OCI-M1 (cell line): ENCODE results near the gene DNPEP.
"Not testable (repeated sequence)": the region's sequence is repeated elsewhere in the genome, so short reads cannot be mapped to it uniquely, and the experiment has no call there.

Source experiments
- DNase-seq: peaks from one replicate; lab custom pipeline; 2025; lab: John Stamatoyannopoulos, UW

The DNPEP gene

DNA sequence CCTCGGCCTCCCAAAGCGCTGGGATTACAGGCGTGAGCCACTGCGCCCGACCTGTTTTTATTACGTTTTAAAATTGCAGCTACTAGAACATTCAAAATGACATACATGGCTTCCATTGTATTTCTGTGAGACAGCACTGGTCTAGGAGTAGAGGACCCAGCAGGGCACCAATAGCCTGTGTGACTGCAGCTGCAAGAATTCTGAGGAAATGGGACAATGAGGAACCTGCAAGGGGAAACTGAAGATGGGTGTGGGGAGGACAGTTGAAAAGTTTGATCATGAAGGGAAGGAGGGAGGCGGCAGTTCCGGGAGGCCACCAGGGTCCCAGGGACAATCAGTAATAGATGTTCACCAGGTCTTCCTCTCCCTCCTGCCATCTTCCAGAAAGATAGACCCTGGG is 13.9 kb upstream of the DNPEP start:
- no peak for DNase-seq

DNA sequence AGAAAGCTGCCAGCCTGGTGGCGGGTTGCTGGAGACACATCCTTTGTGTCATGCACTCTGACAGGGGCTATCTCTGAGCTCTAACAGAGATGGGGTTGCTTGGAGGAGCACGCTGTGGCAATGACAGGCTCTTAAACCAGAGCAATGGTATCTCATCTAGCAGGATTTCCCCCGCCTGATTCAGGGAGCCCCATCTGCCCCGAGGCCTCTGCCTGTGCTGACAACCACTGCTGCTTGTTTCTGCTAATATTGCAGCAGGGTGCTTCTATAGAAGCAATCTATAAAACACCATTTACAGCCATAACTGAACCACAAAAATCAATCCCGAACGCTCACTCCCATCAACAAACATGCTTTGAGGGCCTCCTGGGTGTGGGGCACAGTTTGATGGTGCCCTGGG is 12.8 kb upstream of the DNPEP start:
- no peak for DNase-seq

DNA sequence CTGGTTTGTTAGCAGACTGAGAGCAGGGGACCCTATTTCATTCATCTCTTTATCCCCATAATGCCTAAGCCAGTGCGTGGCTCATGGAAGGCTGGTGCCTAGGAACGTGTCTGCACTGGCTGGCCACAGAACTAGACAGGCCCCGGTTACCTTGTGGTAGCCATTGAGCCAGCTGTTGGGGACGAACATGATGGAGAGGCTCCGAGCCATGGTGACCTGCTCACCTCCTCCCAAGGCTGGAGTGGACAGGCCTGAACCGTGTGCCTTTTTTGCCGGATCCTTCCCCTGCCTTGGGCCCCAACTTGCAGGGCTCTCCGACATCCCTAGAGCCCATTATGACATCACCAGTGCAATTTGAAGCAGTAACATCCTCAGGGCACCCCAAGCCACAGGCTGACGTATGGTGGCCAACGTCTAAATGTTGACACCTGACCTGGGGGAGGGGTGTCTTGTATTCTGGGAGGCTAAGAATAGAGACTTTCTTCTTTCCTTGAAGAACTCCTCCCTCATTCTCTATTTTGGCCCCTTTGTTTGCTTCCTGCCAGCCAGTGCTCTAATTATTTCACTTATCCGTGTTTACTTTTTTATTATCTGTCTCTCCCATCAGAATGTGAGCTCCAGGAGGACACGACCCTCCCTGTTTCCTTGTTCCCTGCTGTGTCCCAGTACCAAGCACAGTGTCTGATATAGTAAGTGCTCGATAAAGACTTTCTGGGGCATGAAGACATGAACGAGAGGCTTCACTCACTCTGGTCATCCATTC is 12.2 kb upstream of the DNPEP start:
- no peak for DNase-seq

DNA sequence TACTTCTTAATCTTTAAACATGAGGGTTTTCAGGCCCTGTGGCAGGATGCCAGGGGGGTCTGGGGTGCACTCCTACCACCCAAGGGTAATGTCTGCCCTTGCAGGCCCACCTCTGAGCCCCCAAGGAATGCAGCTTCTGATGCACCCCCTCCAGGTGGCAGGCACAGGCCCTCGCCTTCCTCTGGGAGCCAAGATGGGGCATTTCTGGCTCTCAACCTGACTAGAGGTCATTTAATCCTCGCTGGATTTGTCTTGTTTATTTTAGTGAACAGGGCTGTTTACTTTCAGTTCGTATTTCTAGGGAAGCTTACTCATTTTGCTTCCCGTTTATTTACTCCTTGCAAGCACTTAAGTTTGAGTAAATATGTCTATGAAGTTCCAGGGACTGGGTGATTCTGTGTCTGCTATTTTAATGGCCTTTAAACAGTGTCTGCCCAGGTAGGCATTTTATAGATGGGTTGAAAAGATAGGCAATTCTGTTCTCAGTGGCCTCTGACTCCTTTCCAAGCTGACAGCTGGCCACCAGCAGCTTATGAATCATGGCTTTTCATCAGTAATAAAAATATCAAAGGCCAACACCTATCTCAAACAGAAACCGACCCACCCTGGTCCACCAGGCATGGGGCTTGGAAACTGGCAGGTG is 11.1 kb upstream of the DNPEP start:
- DNase-seq, result no peak

DNA sequence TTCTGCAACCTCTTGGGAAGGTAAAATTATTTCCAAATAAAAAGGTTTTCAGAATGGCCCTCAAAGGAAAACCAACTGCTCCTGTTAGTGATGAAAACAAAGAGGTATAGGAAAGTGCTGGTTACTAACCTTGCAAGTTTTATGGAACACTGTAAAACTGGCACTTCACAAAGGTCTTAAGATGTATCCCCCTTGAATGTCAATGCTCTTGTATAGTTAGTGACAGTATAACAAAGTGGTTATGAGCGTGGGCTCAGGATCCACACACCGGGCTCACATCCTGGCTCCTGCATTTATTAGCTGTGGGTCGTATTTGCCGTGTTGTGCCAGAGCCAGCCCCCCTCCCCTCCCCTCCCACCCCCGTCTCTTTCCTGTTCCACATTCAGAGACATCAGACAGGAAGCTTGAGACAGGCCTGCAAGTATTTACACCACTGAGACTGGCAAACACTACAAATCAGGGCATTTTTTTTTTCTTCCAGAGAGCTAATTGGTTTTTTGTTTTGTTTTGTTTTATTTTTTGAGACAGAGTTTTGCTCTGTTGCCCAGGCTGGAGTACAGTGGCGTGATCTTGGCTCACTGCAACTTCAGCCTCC is 9.2 kb upstream of the DNPEP start:
- no peak for DNase-seq

DNA sequence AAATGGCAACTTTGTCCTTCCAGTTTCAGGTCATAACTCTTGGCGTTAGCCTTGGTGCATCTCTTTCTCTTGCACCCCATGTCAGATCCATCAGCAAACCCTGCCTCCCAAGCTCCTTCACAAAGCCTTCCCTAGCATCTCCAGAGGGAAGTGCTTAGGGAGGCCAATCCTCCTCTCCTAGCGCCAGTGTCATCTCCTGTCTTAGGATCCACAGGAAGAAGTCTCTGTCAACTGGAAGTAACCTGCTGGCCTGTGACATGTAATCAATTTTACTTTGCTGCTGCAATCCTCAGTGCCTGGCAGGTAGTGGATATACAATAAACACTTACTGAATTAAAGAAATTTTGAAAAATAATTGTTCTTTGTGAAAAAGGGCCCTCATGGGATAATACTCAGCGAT is 7.9 kb upstream of the DNPEP start:
- DNase-seq, result no peak

DNA sequence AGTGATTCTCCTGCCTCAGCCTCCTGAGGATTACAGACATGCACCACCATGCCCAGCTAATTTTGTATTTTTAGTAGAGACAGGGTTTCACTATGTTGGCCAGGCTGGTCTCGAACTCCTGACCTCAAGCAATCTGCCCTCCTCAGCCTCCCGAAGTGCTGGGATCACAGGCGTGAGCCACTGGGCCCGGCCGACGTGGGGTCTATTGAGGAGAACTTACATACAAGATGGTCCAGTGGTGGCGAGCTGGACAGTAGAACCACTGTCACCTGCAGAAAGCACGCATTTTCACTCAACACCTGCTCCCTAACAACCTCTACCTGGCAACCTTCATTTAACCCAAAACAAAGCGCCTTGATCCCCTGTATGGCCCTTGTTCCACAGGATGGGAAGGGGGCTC is 7.3 kb upstream of the DNPEP start:
- not testable (repeated sequence) for DNase-seq

DNA sequence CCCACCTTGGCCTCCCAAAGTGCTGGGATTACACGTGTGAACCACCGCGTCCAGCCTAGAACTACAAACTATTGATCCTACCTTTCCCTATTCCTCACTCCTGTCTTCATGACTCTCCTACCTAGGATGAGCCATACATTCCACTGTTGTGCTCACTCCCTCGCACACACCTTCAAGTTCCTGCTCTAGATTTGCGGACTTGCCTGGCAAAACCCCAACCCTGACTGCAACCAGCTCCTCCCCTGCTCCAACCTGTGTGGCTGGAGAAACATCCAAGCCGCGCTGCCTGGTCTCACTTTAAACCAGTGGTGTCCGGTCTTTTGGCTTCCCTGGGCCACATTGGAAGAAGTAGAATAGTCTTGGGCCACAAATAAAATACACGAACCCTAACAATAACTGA is 5.0 kb upstream of the DNPEP start:
- DNase-seq, result no peak

DNA sequence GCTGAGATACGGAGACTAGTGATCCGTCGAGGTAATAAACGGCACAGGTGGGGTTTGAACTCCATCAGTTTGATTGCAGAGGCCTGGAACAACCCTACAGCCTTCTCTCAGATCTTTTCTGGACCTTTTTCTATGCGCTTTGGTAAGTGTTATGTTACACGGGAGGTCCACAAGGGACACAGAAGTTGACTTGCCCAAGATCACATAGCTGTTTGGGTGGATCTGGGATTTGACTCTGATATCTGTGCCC is 1.1 kb upstream of the DNPEP start:
- DNase-seq, result no peak

DNA sequence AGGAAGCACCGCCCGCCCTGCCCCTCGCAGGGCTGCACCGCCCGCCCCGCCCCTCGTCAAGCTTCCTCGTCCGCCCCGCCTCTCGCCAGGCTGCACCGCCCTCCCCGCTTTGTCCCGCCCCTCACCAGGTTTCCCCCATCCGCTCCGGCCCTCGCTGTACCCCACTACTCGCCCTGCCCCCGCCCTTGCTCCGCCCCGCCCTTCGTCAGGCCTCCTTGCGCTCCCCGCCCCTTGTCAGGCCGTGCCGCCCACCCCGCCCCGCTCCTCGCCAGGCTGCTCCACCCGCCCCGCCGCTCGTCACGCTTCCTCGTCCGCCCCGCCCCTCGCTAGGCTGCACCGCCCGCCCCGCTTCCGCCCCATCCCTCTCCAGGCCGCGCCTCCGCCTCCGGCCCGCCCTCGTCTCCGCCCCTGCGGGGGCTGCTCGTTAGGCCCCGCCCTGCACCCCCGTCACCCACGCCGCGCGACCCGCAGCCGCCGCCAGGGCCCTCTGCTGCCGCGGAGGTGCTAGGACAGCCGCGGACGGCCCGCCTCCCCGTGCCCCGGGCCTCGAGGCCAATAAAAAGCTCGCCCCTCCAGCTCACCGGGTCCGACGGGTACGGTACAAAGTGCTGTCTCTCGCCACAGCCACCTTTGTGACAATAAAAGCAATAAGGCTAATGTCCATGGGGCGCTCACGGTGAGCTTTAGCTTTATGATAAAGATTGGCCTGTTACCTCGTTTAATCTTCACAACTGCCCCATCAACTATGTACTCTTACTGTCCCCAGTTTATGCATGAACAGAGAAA is 602 bp upstream of the DNPEP start:
- DNase-seq, result peak; percentile 97

DNA sequence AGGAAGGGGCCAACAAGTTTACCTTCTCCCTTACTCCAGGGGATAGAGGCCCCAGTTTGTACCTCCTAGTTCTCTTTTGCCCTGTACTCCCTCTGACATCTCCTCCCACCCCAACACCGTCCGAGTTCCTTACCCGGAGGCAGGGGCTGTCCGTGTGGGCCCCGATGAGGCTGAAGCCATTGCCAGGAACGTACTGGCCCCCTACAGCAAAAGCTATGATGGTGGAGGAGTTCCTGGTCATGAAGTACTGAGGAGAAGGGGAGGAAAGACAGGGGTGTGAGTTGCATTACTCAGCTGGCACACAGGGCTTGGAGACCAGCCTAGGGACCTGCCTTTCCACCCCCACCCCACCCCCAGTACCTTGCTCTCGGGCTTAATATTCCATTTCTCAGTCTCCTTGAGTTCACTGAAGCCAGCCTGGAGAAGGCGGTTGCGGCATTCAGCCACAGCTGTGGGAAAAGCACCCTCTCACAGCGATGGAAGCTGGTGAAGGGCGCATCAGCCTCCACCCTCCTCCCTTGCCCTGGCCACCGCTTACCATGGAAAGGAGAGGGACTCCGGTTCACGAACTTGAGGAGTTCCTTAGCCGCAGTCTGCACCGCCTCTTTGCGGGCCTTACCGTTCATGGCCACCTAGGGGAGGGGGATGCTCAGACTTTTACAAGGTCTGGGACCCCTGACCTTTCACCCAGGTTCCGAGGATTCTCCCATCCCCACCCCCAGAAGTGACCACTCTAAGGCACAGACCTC is 1.0 kb downstream of the DNPEP start:
- DNase-seq, result no peak

DNA sequence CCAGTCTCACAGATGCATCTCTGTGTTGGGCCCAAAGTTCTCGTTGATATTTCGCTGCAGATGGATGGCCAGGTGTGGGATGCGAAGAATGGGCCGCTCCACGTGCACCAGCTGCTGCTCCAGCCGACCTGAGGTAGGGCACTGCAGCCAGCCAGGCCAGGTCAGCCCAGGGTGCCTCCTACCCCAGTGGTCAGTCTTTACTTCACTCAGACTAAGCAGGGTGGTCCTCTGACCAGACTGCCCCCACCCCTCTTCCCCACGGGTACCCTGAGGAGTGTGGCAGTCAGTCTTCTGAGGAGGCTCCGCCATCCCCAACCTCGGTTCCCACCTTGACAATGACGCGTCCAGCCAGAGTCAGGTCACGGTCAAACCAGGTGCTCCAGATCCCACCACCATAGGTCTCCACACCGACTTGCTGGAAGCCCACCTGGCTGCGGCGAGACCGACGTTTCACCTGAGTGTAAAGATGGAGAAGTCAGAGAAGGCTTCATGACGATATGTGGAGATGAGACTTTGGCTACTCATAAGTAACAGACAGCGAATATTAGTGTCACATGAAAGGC is 1.7 kb downstream of the DNPEP start:
- no peak for DNase-seq

DNA sequence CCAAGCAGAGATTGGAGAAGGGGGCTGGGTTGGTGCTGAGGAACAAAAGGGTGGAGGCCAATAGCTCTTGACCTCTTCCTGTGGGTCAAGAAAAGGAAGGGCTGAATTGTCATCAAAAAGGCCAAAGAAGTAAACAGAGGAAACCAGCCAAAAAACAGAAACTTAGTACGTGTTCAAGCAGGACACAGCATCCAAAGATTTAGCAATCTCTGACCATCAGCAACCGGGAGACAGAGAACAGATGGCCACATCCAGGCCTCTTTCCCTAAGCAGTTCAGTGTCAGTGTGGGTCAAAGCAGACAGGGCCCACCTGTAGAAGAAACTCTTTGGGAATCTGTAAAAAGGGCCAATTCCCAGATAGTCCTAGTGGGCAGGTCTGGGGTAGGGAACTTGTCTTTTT is 2.9 kb downstream of the DNPEP start:
- DNase-seq, result no peak

DNA sequence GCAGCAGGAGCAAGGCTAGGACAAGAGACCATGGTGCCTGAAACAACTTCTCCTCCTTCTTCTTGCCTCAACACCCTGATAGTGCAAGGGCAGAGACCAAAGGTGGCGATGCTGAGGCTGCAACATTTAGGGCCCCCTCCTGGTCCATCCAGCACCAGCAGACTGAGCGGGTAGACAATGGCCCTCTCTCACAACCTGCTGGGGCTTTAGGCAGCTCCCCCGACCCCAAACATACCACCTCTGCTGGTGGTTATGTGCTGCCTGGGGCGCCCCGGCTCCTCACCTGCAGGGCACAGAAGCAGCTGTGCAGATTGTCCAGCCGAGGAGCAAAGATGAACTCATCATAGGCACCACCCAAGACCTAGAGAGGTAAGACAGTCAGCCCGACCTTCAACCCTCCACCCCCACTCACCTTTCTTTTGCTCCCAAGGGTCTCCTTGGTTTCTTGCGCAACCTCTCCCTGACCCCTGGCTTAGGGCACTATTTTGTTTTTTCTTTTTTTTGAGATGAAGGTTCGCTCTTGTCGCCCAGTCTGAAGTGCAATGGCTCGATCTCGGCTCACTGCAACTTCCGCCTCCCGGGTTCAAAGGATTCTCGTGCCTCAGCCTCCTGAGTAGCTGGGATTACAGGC is 3.5 kb downstream of the DNPEP start:
- DNase-seq, result no peak

DNA sequence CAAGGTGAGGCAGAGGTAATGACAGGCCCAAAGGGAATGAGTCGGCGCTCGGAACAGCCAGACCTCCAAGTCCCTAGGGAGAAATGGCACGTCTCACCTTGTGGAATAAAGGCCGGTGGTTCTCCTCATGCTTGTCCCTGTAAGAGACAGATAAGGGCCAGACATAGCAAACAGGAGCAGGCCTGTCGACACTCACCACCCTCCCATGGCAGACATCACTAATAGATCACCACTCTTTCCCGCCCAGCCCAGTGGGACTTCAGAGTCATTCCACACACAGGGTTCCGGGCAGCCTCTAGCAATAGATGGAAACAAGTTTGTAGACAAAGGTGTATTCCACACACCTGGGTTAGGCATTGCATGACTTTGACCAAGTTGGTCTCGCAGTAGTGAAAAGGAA is 6.3 kb downstream of the DNPEP start:
- no peak for DNase-seq

DNA sequence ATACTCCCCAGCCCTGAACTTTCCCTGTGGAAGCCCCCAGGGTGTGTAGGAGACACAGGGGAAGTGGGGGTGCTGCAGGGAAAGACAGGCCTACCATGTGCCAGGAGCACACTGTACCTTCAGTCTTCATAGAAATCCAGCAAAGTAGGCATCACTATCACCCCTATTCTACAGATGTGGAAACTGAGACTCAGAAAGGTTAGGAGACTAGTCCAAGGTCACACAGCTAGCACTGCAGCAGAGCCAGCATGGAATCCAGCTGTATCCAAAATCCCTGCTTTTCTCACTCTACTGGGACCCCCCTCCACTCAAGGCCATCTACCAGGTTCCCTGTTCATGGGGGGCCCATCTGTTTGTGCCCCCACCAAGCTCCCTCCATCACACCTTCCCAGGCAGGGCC is 6.8 kb downstream of the DNPEP start:
- no peak for DNase-seq

DNA sequence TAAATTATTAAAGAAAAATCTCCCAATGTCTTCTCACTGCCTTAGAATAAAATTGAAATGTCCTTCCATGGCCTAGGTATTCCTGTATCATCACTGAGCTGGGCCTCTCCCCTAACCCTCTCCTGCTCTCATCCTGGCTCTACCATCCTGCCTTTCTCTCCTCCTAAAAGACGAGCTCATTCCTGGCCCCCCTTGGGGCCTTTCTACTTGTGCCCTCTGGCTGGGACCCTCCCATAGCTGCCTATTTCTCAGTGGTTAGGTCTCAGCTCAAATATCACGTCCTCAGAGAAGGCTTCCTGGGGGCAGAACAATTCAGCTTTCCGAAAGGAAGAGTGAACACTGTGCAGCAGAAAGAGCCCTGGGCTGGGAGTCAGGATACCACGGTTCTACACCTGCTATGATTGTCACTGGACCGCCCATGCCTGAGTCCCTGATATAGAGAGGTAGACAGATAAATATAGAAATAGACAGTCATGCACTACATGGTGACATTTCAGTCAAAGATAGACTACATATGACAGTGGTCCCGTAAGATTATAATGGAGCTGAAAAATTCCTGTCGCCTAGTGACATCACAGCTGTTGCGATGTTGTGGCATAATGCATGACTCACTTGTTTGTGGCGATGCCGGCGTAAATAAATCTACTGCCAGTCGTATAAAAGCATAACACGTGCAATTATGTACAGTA is 9.4 kb downstream of the DNPEP start:
- DNase-seq, result no peak

DNA sequence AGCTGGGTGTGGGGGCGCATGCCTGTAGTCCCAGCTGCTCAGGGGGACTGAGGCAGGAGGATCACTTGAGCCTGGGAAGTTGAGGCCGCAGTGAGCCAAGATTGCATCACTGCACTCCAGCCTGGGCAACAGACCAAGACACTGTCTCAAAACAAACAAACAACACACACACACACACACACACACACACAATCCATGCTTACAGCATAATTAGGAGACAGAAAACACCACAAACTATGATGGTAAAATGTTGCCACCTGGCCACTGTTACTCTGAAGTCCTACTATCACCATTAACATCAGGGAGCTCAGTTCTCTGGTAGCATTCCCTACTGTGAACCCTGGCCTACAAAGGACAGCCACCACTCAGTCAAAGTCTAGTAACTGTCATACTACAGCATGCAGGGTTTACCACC is 18.3 kb downstream of the DNPEP start:
- DNase-seq, result peak; percentile 21

DNA sequence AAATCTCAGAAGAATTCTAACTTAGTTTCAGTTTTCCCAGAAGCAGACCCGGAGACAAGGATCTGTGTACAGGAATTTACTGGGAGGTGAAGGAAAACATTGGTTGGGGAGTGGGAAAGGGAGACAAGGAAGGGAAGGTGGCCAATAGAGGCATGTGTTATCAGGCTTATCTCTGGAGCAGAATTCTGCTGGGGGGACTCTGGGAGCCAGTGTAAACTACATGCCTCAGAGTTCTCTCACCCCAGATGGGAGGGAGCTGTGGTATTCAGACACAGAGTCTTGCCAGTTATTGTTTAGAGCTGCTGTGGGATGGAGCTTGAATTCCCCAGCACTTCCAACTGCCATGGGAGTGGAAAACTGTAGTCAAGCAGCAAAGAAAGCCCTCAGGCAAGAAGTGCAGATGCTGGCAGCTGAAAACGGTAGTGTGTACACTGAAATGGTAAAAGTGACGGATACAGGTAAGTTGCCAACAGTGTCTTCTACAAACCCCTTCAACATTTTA is 19.0 kb downstream of the DNPEP start:
- DNase-seq, result peak; percentile 13

DNA sequence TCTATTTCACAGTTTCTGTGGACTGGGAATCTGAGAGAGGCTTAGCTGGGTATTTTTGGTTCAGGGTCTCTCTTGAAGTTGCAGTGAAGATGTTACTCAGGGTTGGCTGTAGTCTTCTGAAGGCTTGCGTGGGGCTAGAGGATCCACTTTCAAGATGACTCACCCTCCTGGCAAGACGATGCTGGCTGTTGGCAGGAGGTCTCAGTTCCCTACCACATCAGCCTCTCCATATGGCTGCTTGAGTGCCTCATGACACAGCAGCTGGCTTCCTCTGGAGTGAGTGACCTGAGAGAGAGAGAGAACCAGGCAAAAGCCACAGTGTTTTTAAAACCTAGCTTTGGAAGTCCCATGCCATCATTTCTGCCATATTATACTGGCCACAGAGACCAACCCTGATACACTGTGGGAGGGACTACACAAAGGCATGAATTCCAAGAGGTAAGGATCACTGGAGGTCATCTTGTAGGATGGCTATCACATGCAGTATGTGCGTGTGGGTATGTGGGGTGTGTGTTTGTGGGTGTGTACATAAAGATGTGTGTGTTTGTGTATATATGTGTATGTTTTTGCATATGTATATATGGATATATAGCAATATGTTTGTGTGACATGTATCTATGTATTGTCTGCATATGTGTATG is 25.1 kb downstream of the DNPEP start:
- peak; percentile 13 for DNase-seq
